Measurements from ENCODE around the gene THEM4.

Gene THEM4

GRCh38 chr1:151833172-151833900 is 76.0 kb downstream of the THEM4 start:
- no peak for FAIRE-seq

GRCh38 chr1:151832318-151832980 is 76.9 kb downstream of the THEM4 start:
- no peak for FAIRE-seq

GRCh38 chr1:151831605-151832004 is 77.7 kb downstream of the THEM4 start, which contains the start of gene RORC:
RORC (minus strand) TSS chr1:151831802; CDS start chr1:151831764, 38 bp downstream.
- no peak for FAIRE-seq

- no peak for FAIRE-seq
These were observed 78.1 kb downstream of the THEM4 start for GRCh38 chr1:151831256-151831591.

- no peak for FAIRE-seq
These were observed 79.3 kb downstream of the THEM4 start for GRCh38 chr1:151830055-151830454.

- FAIRE-seq, result no peak
These were observed 79.8 kb downstream of the THEM4 start for GRCh38 chr1:151829352-151830046.

GRCh38 chr1:151828921-151829320 is 80.4 kb downstream of the THEM4 start:
- no peak for FAIRE-seq

GRCh38 chr1:151827853-151828252 is 81.5 kb downstream of the THEM4 start:
- FAIRE-seq, result no peak

- FAIRE-seq, result no peak
These were observed 83.3 kb downstream of the THEM4 start for GRCh38 chr1:151825751-151826660.

GRCh38 chr1:151825204-151825603 is 84.1 kb downstream of the THEM4 start:
- no peak for FAIRE-seq
